Measurements from ENCODE around the gene TDRD12.

TDRD12 gene

DNA sequence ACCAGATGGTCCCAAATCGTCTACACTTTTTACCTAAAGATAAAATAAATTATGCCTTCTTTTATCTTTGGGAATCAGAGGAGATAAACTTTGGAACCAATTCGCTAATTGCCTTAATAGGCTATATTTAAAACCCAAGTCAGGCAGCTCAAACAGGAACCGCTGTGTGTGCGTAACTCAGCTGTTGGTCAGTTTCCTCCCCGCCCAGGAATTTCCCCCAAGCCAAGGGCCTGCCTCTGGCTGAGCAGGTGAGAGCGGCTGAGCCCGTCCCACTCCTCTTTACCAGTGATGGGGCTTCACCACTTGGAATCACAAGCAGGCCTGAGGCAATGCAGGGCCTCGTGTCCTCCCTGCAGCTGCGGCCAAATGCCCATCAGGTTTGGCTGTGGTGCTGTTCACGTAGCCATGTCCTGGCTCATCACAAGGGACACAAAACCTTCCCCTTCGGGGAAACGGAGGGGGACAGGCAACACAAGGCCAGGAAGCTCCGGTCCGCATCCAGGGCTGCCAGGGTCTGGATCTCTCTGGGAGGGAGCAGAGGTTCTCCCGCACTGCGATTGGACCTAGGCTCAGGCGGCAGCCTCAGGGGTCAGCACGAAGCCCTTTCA, 150.5 kb downstream of the TDRD12 start:
- FAIRE-seq: no peak

DNA sequence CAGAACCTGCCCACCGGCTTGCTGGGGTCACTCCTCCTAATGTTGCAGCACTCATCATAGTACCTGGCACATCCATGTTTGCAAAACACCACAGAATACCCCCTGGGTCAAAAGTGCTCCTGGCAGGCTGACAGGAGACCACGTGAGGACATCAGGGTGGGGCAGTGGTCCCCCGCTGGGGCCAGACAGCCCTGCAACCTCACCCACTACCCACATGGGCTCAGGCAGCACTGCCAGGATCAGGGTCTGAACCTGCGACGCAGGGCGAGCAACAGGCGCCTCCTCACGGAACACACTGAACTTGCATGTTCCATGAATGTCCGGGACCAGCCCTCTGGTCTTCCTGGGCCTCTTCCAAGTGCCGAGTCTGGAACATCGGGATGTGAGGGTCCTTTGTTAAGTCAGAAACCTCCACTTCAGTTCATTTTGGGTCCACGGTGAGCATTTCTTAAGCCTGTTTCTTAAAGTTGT, 151.4 kb downstream of the TDRD12 start:
- FAIRE-seq: no peak

DNA sequence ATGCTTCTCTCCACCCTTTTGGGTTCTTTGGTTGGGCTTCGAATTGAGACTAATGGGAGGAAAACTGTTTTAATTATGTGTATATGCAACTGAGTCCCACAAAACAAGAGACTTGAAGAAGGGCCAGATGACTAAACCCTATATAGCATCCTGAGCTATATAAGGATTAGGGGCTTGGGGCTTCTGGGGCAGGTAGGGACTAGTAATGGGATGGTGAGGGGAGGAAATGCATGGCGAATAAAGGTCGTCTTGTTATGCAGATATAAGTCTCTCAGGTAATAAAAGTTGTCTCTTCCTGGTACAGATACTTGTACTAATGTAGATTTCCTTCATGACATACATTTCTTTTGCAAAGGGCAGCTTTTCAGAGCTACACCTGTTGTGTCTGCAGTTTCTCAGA, 152.8 kb downstream of the TDRD12 start:
- FAIRE-seq: no peak

DNA sequence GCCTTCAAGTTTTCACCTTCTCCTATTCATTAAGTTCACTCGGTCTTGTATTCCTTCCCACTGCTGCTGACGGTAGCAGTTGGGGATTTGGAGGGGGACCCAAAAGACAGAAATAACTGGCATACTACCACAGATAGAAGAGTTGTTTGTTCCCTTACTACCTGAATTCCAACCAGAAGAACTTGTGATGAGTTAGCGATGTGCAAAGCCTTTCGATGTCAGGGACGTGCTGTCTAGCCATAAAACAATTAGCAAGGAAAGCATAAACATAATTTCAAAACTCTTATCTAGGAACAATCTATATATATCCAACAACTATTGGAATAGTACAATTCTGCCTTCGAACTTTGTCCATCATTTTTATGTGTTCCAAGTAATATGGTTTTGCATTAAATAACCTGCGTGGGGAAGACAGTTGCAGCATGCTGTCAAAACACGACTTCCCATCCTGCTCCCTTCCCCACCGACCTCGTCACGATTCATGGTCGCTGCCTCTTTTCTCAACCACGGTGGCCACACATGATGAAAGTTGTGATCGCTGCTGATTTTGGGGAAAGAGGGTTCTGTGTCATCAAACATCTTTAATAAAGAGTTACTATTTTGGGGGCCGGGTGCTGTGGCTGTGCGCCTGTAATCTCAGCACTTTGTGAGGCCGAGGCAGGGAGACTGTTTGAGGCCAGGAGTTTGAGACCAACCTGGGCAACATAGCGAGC, 153.8 kb downstream of the TDRD12 start:
- no peak for FAIRE-seq

DNA sequence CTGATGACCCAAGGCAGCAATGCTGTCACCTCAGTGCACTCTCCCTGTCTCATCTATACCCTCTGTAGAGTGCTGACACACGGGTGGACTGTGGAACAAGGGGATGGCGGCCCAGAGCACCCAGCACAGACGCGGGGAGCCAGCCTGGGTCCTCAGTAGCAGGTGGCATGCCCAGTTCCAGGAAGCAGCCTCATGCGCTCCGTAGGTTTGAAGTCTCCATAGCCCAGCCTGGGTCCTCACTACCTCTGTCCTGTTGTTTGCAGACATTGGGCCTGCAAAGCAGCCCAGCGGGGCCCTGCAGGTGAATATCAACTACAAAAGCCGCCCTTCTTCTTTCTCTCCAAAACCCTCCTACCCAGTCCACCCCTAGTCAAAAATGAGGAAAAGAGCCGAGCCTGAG, 155.0 kb downstream of the TDRD12 start:
- no peak for FAIRE-seq

DNA sequence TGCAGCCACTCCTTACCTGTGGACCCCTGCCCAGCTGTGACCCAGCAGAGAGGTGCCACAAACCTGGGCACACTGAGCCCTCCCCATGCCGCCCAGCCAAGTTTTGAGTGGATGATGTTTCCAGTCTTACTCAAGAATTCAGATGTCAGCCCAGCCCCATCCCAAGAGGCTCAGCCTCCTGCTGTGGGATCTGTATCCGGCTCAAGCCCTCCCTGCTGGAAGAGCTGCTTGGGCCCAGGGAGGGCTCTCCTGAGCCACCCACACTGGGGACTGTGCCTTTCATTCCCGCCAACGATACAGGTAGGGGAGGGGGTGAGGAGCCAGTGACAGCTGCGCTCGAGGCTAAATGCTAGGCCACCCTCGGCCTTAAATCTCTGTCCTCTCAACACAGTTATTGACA, 155.9 kb downstream of the TDRD12 start:
- FAIRE-seq: no peak

DNA sequence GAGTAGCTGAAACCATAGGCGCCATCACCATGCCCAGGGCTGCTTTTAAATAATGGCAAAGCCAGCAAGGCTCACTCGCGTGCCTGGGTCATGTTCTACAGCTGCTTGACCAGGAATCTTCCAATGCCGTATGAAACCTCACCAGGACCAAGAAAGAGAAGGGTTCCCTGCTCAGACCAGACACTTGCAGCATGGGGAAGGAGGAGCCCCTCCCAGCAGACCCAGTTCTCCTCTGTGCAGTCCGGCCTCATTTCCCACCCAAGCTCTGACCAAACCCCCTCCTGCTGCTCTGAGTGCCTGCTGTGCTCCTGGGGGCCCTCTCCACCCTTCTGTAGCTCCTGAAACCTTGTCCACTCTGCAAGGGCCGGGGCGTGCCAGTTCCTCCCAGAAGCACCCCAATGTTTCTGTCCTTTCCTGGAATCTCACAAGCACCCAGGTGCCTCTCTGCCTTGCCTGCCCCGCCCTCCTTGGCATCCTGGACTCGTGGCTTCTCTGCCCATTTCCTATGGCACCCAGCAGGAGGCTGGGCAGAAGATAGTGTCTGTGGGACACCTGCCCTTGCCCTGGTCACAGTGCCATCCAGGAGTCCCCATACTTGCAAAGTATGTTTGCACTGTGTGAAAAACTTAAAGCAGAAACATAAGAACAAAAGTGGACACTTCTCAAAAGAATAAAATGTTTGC, 156.8 kb downstream of the TDRD12 start:
- FAIRE-seq: no peak

DNA sequence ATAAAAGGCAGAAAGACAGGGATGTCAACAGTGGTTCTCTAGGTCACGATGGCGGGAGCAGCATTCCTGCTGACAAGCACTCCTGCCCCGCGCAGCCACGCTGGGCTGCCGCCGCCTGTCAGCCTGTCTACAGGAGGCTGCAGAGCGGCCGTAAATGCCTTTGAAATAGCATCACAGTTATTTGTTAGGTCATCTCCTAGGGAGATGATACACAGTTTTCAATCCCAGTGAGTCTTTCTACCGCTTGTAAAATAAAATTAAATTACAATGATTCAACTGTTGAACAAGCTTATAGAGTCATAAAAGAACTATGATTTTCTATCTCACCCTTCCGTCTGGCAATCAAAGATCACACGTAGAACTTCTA, 157.3 kb downstream of the TDRD12 start:
- FAIRE-seq: no peak

Measured in TTC549 (cell line).